HepG2 (cell line): ENCODE data around the gene SLCO2B1. TPM values are rescaled to one million over a fixed set of nuclear protein-coding genes. Genes with fewer than 3 reads are reported as not detected.

Experiments
- FIP1L1 ChIP-seq: fragments of 200-400 bp; formaldehyde crosslinking; IDR thresholded peaks from 2 replicates; pipeline ENCODE4 v1.6.1; 2018; ENCODE audit warnings: low read depth, mild to moderate bottlenecking, low read length, moderate library complexity, borderline replicate concordance; ENCODE audit not compliant: insufficient read depth
- HDAC2 ChIP-seq: sonication (generic); formaldehyde crosslinking; IDR thresholded peaks from 2 replicates; pipeline ENCODE4 v1.4.0; 2020; ENCODE audit warnings: missing genetic modification reagents
- HNF4A ChIP-seq: sonication (generic); formaldehyde crosslinking; IDR thresholded peaks from 2 replicates; pipeline ENCODE4 v1.4.0; 2020; ENCODE audit warnings: missing genetic modification reagents
- HOXA5 ChIP-seq: sonication (generic); formaldehyde crosslinking; IDR thresholded peaks from 2 replicates; pipeline ENCODE4 v1.4.0; 2020; ENCODE audit warnings: missing genetic modification reagents
- IKZF5 ChIP-seq: IDR thresholded peaks from 2 replicates; pipeline ENCODE4 v1.6.1; 2018; ENCODE audit warnings: missing genetic modification reagents, mild to moderate bottlenecking, missing compliant biosample characterization
- MAF1 ChIP-seq: sonication (generic); formaldehyde crosslinking; IDR thresholded peaks from 2 replicates; pipeline ENCODE4 v1.5.0; 2020; ENCODE audit warnings: missing genetic modification reagents, borderline replicate concordance
- MIER2 ChIP-seq: IDR thresholded peaks from 2 replicates; pipeline ENCODE4 v1.6.1; 2016; ENCODE audit warnings: missing biosample characterization, missing genetic modification reagents
- MTERF4 ChIP-seq: sonication (generic); formaldehyde crosslinking; IDR thresholded peaks from 2 replicates; pipeline ENCODE4 v1.8.0; 2023; ENCODE audit warnings: mild to moderate bottlenecking, missing genetic modification reagents
- NCOA1 ChIP-seq: sonication (generic); formaldehyde crosslinking; IDR thresholded peaks from 2 replicates; pipeline ENCODE4 v1.9.0; 2021; ENCODE audit warnings: missing genetic modification reagents
- NONO ChIP-seq, 2 experiments: fragments of 450-650 bp in 1 of 2; sonication (generic) in 1 of 2; formaldehyde crosslinking in 1 of 2; IDR thresholded peaks in 1 of 2; conservative IDR thresholded peaks in 1 of 2; 2 replicates each; pipeline versions ENCODE4 v1.6.1 to v1.8.0; 2017 to 2022; ENCODE audit warnings: mild to moderate bottlenecking in 1 of 2, missing genetic modification reagents in 1 of 2, moderate library complexity in 1 of 2
- SALL1 ChIP-seq: sonication (generic); formaldehyde crosslinking; IDR thresholded peaks from 2 replicates; pipeline ENCODE4 v1.8.0; 2022; ENCODE audit warnings: mild to moderate bottlenecking, missing genetic modification reagents
- SCMH1 ChIP-seq: sonication (generic); formaldehyde crosslinking; IDR thresholded peaks from 2 replicates; pipeline ENCODE4 v1.9.0; 2021; ENCODE audit warnings: missing genetic modification reagents, mild to moderate bottlenecking, borderline replicate concordance
- TBP ChIP-seq: sonication (generic); formaldehyde crosslinking; IDR thresholded peaks from 2 replicates; pipeline ENCODE4 v1.5.0; 2020; ENCODE audit warnings: missing genetic modification reagents
- TBX2 ChIP-seq: sonication (generic); formaldehyde crosslinking; IDR thresholded peaks from 2 replicates; pipeline ENCODE4 v1.5.0; 2020; ENCODE audit warnings: missing genetic modification reagents, mild to moderate bottlenecking, borderline replicate concordance
- TCF12 ChIP-seq, 2 experiments: fragments of 450-650 bp in 1 of 2; sonication (generic) in 1 of 2; formaldehyde crosslinking in 1 of 2; IDR thresholded peaks; 2 replicates each; pipeline versions ENCODE4 v1.6.1 to v1.8.0; 2017 to 2022; ENCODE audit warnings: antibody characterized with exemption in 1 of 2, mild to moderate bottlenecking in 1 of 2, missing genetic modification reagents in 1 of 2, moderate library complexity in 1 of 2
- ZC3H4 ChIP-seq: sonication (generic); formaldehyde crosslinking; IDR thresholded peaks from 2 replicates; pipeline ENCODE4 v1.4.0; 2020; ENCODE audit warnings: missing genetic modification reagents, borderline replicate concordance
- ZNF264 ChIP-seq: sonication (generic); formaldehyde crosslinking; IDR thresholded peaks from 2 replicates; pipeline ENCODE4 v1.4.0; 2020; ENCODE audit warnings: missing genetic modification reagents
- ZNF33A ChIP-seq: sonication (generic); formaldehyde crosslinking; IDR thresholded peaks from 2 replicates; pipeline ENCODE4 v1.5.1; 2020; ENCODE audit warnings: missing genetic modification reagents, mild to moderate bottlenecking, moderate library complexity, borderline replicate concordance
- ZNF431 ChIP-seq: sonication (generic); formaldehyde crosslinking; IDR thresholded peaks from 2 replicates; pipeline ENCODE4 v1.9.0; 2022; ENCODE audit warnings: missing genetic modification reagents, low read depth, mild to moderate bottlenecking, borderline replicate concordance
- ZNF740 ChIP-seq: sonication (generic); formaldehyde crosslinking; IDR thresholded peaks from 2 replicates; pipeline ENCODE4 v1.4.0; 2020; ENCODE audit warnings: missing genetic modification reagents
- ZNF776 ChIP-seq: sonication (generic); formaldehyde crosslinking; IDR thresholded peaks from 2 replicates; pipeline ENCODE4 v1.4.0; 2020; ENCODE audit warnings: mild to moderate bottlenecking, missing genetic modification reagents
- ZNF782 ChIP-seq: sonication (generic); formaldehyde crosslinking; IDR thresholded peaks from 2 replicates; pipeline ENCODE4 v1.4.0; 2020; ENCODE audit warnings: missing genetic modification reagents, mild to moderate bottlenecking, borderline replicate concordance
- ZNF878 ChIP-seq: sonication (generic); formaldehyde crosslinking; IDR thresholded peaks from 2 replicates; pipeline ENCODE4 v1.8.1; 2023; ENCODE audit warnings: mild to moderate bottlenecking, missing genetic modification reagents, moderate library complexity
- ZUFSP ChIP-seq: sonication (generic); formaldehyde crosslinking; IDR thresholded peaks from 2 replicates; pipeline ENCODE4 v1.9.0; 2021; ENCODE audit warnings: missing genetic modification reagents, mild to moderate bottlenecking, borderline replicate concordance
- polyA plus RNA-seq, 8 experiments: library from polyadenylated mRNA; depleted of rRNA in 3 of 8; stranded (reverse) in 7 of 8; unstranded in 1 of 8; fragments of >200 nt; fragmentation: Illumina TruSeq in 4 of 8; extraction: Trizol in 4 of 8; gene quantifications; 2 replicates each; pipeline versions ENCODE4 v1.2.1 to v1.2.3, GENCODE V29; 2011 to 2016; ENCODE audit warnings: low read depth in 4 of 8, missing spikeins in 1 of 8, mixed read lengths in 1 of 8; ENCODE audit not compliant: insufficient read depth in 1 of 8
- total RNA-seq, 5 experiments: library from RNA; depleted of rRNA; stranded (reverse); fragments of >200 nt; fragmentation: Illumina TruSeq; extraction: Trizol; gene quantifications; 2 replicates each; pipeline ENCODE4 v1.2.3, GENCODE V29; 2016; ENCODE audit warnings: low read depth in 1 of 5

Gene SLCO2B1
- total and polyA plus RNA-seq, 2 of the 13 experiments (the other 11 are each of a cell fraction or from before 2014, with no cell fraction given) = 15.3 to 19.8 TPM

GRCh38 chr11:75204012-75204674 lies 53.2 kb downstream of the SLCO2B1 start (continued):
- TF ChIP-seq TCF12 (IDR thresholded peaks at IDR 0.05) (no peak), TCF12 (CRISPR knock-in tag; IDR thresholded peaks at IDR 0.05) (0 out of 2 replicates have a peak, but pooled peaks have one; percentile 72), NCOA1 (CRISPR knock-in tag) (peak; percentile 87; the same call in 1 of the 2 replicates), TBX2 (CRISPR knock-in tag) (peak; percentile 79), IKZF5 (peak; percentile 58), ZNF782 (CRISPR knock-in tag) (no peak; the same call in 1 of the 2 replicates), HOXA5 (peak; percentile 42; the same call in 1 of the 2 replicates), SCMH1 (CRISPR knock-in tag) (no peak), ZNF264 (CRISPR knock-in tag) (peak; percentile 58; the same call in 1 of the 2 replicates), ZNF33A (CRISPR knock-in tag) (no peak), ZUFSP (CRISPR knock-in tag) (no peak), MIER2 (peak; percentile 37), TBP (CRISPR knock-in tag) (no peak), MTERF4 (CRISPR knock-in tag) (no peak), FIP1L1 (no peak), SALL1 (CRISPR knock-in tag) (peak; percentile 71), ZNF776 (CRISPR knock-in tag) (no peak), ZNF878 (no peak), ZNF740 (CRISPR knock-in tag) (no peak), NONO (IDR thresholded peaks at IDR 0.05) (no peak), NONO (CRISPR knock-in tag; conservative IDR thresholded peaks at IDR 0.05) (peak; percentile 30; the same call in 1 of the 2 replicates), ZNF431 (CRISPR knock-in tag) (peak; percentile 50; the same call in 1 of the 2 replicates), HNF4A (CRISPR knock-in tag) (peak; percentile 96), HDAC2 (CRISPR knock-in tag) (peak; percentile 89), MAF1 (CRISPR knock-in tag) (no peak), ZC3H4 (CRISPR knock-in tag) (no peak)
